Vagina (tissue), 2 donors: ENCODE measurements around the gene PDCL2.

Source experiments
- POLR2A ChIP-seq, 2 donors: fragments of 450-650 bp; IDR thresholded peaks; one replicate each; pipeline ENCODE4 v1.6.1; 2017; ENCODE audit warnings: antibody characterized with exemption in 2 of 2, mild to moderate bottlenecking in 2 of 2, moderate library complexity in 2 of 2
- TF ChIP-seq, protein P1 (sequence below), 3 experiments: fragments of 450-650 bp in 2 of 3; fragments of 200-600 bp in 1 of 3; sonication (generic) in 1 of 3; IDR thresholded peaks; one replicate each; pipeline ENCODE4 v1.5.1; 2017 to 2019; ENCODE audit warnings: antibody characterized with exemption in 3 of 3, mild to moderate bottlenecking in 2 of 3, moderate library complexity in 2 of 3

DNA sequence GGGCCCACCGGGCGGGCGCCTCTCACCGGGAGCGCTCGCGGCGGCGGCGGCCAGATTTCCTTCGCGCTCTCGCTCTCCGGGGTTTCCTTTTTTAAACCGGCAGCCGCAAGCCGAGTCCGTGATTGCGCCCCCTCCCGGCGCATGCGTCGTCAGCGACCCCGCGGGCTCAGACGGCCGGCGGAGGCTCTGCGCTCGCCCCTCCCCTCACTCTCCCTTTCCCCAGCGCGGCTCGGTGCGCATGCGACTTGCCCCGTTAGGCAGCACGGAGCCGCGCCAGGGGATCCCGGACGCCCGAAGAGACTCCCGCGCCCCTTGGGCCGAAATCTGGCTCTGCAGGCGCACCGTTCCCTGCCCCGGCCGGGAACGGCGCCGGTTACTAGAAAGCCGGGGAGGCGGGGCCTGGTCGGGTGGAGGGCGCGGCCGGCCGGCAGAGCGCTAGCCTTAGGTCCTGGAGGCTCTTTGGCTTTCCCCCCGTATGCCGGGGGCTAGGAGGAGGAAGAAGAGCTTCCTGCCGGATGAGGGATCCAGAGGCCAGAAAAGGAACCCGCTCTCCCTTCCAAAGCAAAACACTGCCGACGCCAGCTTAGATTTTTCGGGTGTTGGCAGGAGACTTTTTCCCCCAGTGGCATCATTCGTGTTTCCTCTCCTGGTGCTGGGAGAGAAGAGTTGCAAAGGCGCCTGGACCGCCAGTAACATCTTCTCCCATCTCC is 45.1 kb downstream of the PDCL2 start, which contains the start of gene CLOCK:
- peak in 1 of 2 donors; percentile 57 for TF ChIP-seq POLR2A (IDR thresholded peaks at IDR 0.05)
- TF ChIP-seq, protein P1, sequence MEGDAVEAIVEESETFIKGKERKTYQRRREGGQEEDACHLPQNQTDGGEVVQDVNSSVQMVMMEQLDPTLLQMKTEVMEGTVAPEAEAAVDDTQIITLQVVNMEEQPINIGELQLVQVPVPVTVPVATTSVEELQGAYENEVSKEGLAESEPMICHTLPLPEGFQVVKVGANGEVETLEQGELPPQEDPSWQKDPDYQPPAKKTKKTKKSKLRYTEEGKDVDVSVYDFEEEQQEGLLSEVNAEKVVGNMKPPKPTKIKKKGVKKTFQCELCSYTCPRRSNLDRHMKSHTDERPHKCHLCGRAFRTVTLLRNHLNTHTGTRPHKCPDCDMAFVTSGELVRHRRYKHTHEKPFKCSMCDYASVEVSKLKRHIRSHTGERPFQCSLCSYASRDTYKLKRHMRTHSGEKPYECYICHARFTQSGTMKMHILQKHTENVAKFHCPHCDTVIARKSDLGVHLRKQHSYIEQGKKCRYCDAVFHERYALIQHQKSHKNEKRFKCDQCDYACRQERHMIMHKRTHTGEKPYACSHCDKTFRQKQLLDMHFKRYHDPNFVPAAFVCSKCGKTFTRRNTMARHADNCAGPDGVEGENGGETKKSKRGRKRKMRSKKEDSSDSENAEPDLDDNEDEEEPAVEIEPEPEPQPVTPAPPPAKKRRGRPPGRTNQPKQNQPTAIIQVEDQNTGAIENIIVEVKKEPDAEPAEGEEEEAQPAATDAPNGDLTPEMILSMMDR (IDR thresholded peaks at IDR 0.05): peak in 2 of 3 experiments; percentile 33 to 53
